Non-pigmented ciliary epithelial cell (primary cell): ENCODE results near the gene RAPGEF3.

ENCODE experiments used
- DNase-seq: peaks from one replicate; pipeline ENCODE4 v3.0.0-alpha.2; 2010; ENCODE audit warnings: low read depth

The RAPGEF3 gene

GRCh38 chr12:47776471-47777143 lies 17.9 kb upstream of the RAPGEF3 start:
- no peak for DNase-seq

DNA sequence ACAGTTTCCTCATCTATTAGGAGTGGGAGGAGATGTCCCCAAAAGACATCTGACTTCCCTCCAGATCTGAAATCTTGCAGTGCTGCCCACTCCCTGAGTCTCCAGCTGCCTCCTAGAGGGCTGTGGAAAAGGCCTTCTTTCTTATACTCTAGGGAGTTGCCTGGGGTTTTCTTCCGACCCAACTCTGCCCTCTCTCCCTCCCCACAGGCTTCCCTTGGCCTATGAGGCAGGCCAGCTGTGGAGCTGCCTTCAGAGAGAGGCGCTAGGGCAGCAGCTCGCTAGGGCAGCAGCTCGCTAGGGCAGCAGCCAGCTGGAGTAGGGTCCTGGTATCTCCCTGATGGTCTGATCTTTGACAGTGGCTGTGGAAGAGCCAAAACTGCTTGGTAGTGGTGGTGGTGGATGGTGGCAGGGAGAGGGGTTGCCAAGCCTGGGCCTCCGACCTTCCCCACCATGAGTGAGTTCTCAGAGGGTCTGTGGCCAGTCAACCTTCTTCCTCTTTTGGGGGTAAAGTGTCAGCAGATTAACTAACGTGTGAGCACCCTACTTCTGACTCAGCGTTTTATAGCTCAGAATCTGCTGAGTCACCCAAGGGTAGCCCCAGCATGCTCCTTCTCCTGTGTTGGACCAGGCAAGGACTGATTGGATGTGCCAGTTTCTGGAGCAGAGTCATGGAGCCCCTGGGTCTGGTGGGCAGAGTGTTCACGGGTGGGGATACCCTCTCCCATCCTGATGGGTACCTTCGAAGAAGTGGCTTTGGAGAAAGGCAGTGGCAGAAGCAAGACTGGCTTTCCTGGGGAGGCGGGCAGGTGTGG lies 16.6 kb upstream of the RAPGEF3 start:
- no peak for DNase-seq

DNA sequence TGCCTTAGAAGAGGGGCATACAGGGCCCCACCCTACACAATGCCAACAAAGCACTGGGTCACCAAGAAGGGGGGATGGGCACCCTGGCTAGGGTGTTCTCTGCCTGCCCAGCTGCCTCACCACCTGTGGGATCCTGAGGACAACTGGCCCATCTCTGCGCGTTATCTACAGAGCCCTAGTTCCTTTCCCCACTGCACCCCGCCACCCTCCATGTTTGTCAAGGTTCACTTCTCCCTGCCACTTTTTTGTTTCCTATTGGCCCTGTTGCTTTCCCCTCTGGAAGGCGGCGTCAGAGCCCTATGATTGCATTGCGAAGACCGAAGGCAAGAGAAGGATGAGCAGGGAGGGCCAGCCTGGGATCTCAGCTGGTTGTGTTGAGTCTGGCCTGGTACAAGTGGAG lies 16.0 kb upstream of the RAPGEF3 start:
- no peak for DNase-seq

DNA sequence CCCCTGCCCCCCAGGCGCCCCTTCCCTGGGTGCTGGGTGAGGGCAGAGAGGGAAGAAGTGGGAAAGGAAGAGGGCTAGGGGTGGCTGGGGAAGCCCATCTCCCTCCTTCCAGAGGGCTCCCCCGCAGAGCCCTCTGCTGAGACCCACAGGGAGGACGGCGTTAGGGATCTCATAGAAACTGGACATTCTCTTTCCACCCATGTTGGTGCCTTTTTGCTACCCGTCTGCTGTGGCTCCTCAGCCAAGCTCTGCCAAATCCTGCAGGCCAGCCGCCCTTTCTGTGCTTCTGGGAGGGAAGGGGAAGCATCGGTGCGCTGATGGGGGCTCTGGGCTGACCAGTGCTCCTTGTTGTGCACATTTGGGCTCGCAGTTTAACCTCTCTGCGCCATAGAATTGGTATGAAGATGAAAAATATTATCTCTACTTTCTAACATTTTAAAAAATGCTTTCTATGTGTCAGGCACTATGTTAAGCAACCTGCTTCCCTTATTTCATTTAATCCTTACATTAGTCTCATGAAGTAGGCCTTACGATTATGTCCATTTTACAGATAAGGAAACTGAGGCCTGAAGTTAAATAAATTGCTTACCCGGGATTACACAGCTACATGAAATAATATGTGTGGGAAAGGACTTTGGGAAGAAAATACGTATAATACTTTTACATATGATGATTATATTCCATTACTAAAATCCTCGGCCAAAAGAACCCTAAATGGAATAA lies 15.3 kb upstream of the RAPGEF3 start:
- DNase-seq = no peak

GRCh38 chr12:47773062-47773857 lies 14.6 kb upstream of the RAPGEF3 start, which contains the start of gene SLC48A1:
SLC48A1 (plus strand) TSS chr12:47773238; CDS start chr12:47773305, 67 bp downstream.
- no peak for DNase-seq

DNA sequence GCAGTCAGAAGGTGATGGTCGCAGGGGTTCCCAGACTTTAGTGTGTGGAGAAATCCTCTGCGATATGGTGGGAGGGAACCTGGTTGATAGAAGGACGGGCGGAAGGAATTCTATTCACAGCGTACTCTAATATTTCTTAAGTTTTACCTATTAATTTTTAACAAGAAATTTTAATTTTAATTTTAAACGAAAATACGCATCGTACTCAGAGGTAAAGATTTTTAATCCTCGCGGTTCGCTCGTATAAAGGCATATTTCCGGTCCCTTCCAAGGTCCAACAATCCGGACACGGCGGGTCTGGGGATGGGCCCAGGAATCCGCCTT lies 14.0 kb upstream of the RAPGEF3 start:
- no peak for DNase-seq

DNA sequence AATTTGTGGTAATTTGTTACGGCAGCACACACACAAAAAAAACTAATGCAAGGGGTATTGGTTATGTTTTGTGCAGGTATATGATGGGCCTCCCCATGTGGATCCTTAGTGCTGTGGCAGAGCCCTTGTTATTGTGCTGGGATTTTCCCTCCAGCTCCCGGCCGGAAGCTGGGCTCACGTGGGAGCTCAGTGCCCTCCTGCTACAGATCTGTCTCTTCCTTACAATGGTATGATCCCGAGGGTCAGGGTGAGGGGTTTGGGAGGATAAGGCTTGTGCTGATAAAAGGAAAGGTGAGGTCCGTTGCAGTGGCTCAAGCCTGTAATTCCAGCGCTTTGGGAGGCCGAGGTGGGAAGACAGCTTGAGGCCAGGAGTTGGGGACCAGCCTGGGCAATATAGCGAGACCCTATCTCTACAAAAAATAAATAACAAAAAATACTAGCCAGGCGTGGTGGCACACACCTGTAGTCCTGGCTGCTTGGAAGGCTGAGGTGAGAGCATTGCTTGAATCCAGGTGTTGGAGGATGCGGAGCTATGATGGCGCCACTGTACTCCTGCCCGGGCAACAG lies 13.5 kb upstream of the RAPGEF3 start:
- no peak for DNase-seq

DNA sequence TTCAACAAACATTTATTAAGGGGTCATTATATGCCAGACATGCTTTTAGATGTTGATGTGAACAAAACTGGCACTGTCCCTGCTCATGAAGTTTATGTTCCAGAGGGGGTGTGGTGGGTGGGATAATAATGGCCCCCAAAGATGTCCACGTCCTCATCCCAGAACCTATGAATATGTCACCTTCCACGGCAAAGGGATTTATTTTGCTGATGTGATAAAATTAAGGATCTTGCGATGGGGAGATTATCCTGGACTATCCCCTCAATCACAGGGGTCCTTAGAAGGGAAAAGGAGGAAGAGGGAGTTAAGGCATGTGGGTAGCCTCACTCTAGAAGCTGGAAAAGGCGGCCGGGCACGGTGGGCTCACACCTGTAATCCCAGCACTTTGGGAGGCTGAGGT lies 12.6 kb upstream of the RAPGEF3 start:
- DNase-seq = no peak

DNA sequence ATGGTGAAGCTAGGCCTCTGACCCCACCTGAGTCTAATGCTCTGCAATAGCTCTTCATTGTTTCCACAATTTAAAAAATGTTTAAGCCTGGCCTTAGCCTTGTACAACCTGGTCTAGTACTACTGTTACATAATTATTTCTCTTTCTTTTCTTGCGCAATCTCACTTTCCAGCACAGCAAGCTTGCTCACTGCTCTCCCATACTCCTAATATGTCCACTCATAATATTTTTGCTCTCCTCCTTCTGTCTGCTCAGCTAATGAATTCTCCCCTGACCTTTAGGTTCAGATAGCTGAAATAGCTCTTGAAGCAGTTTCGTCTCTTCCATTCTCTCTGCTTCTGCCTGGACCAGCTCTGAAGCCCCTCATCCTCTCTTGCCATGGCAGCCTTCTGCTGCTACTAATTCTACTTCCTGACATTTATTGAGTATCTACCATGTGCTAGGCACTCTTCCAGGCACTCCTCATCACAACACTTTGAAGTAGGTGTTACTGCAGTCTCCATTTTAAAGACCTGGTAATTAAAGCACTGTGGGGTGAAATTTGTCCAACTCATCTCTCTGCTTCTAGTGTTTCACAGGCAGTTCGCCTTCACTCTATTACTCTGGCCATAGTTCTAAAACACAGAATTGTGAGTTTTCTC lies 11.5 kb upstream of the RAPGEF3 start:
- no peak for DNase-seq

DNA sequence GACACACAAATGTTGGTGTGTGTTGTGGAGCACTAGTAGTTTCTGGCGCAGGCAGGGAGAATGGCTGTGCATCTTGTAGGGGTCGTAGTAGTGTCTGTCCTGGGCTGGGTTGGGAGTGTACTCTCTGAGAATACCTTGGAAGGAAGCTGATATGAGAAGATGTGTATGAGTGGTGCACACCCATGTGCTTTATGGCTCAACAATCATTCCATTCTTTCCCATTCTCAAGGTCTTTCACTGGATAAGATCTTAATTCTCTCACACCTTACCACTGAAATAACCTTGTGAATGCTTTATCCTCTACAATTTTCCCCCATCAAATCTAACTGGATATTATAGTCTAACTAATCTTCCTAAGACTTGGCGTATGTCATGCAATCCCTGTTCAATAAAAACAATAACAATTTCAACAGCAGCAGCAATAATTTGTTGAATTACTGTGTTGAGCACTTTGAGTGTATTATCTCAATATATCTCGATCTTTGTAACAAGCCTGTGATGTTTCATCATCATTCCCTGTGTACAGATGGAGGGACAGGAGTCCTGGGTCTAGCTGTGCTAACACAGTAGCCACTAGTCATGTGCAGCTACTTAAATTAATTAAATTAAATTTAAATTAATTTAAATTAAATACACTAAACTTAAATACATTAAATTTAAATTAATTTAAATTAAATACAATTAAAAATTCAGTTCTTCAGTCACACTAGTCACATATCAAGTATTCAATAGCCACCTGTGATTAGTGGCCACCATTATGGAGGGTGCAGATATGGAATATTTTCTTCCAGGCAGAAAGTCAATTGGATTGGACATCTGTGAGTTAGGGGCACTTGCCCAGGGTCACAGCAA lies 10.8 kb upstream of the RAPGEF3 start:
- no peak for DNase-seq

DNA sequence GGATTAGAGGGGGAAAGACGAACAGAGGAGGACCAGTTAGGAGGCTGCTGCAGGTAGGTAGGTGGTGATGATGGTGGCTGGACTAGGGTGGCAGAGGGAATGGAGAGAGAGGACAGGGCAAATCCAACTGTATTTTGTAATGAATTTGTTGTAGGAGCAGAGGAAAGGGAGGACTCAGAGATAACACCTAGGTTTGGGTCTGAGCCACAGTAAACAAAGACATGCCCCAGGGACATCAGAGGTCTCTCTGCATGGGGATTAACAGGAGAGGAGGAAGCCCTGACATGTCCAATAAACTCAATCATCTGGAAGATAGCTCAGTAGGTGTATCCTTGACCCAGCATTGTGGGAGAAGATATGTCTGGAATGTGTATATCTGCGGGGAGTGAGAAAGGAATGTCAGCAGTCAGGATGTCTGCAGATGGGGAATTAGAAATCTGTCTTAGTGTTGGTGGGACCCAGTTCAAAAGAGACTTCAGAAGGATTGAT lies 9.7 kb upstream of the RAPGEF3 start:
- DNase-seq = no peak

GRCh38 chr12:47767216-47767724 lies 8.6 kb upstream of the RAPGEF3 start:
- no peak for DNase-seq

GRCh38 chr12:47766502-47767215 lies 8.0 kb upstream of the RAPGEF3 start:
- no peak for DNase-seq

DNA sequence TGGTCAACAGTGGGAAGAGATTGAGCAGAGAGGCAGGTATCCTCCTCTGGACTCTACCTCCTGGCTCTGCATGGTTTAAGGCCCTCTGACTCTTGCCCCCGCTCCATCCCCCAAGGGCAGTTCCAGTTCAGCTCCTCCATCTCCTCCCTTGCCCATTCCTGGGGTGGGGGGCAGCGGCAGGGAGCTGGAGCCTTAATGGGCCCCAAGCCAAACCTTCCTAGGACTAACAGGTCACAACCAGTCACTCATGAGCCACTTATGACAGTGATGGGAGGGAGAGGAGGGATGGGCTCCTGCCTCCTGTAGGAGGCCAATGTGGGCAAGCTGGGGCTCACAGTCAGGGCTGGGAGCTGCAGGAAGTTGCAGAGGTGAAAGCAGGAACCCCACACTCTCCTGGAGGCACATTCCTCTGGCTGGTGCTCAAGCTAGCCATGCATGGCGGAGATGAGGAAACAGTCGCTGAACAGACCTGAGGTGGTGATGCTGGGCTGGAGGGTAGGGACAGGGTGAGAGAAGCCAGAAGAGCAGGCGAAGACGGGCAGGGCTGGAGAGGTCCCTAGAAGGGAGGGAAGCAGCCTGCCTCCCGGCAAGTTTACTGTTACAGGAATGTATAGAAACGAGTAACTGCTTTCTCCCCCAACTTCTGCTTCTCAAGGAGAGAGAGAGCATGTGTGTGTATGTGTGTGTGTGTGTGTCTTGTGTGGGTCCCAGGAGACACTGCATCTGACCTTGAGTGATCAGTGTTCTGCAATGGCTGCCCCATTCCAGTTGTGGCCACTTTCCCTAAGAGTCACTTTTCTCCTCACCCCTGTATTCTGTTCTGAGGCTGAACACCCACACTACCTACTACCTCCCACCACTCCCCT lies 5.0 kb upstream of the RAPGEF3 start:
- DNase-seq = no peak

GRCh38 chr12:47762850-47763465 lies 4.3 kb upstream of the RAPGEF3 start:
- DNase-seq = no peak

- DNase-seq = no peak
Observed at GRCh38 chr12:47758584-47758833, 171 bp downstream of the RAPGEF3 start.

GRCh38 chr12:47757840-47758583 lies 668 bp downstream of the RAPGEF3 start:
- DNase-seq = no peak
